Measurements from ENCODE around the gene UCK1. TPM values are rescaled to one million over a fixed set of nuclear protein-coding genes. Genes with fewer than 3 reads are reported as not detected.

The UCK1 gene
- total and polyA plus RNA-seq, 2 of the 8 experiments (the other 6 are each of a cell fraction or from before 2014, with no cell fraction given), result 35.1 to 42.0 TPM

DNA sequence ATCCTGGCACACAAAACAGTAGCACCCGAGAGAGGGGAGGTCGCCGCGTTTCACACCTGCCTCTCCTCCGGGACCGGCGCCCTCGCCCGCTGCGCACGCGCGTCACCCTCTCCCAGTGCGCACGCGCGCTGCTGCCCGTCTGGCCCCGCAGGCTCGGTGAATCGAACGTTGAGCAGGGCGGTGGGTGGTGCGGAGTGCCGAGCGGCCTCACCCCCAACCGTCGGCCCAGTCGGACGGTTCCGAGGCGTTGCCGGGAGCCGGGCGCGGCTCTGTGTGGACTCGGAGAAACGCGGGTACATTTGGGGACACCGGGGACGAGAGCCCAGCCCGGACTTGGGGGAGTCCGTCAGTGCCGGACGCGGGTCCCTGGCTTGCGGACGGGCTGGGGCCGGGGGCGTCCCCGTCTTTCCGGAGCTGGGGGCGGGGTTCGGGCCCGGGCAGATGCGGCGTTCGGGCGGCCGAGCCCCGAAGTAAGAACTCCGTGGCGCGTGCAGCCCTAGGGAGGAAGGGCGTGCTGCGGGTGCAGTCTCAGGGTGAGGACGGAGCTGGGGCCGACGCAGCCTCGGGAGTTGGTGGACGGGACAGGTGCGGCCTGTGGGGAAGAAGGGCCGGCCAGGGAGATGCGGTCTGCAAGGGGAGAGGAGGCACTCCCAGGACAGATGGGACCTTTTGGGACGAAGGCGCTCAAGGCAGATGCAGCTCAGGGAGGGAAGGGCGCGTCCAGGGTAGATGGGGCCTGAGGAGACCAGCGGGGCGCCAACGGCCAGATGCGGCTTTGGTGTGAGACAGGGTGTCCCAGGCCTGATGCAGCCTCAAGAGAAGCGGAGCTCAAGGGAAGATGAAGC, 28.1 kb downstream of the UCK1 start, which contains the start of gene POMT1 (continued):
- TF ChIP-seq CHD7 (IDR thresholded peaks at IDR 0.05; ENCODE audit: insufficient replicate concordance, low read length) (no peak), KDM5A (IDR thresholded peaks at IDR 0.05; ENCODE audit: low read length) (no peak; the same call in 1 of the 2 replicates), CEBPB (IDR thresholded peaks at IDR 0.05; ENCODE audit: low read depth, low read length) (no peak), CBX8 (IDR thresholded peaks at IDR 0.05; ENCODE audit: borderline replicate concordance, low read depth, low read length) (no peak), BRCA1 (IDR thresholded peaks at IDR 0.05; ENCODE audit: low read depth, low read length) (no peak), CHD1 (IDR thresholded peaks at IDR 0.05; ENCODE audit: low read depth, low read length) (no peak), TEAD4 (IDR thresholded peaks at IDR 0.05; ENCODE audit: low read depth, low read length) (no peak), GABPA (IDR thresholded peaks at IDR 0.05; ENCODE audit: borderline replicate concordance, insufficient read depth, low read length) (no peak), SAP30 (IDR thresholded peaks at IDR 0.05; ENCODE audit: insufficient read depth, insufficient replicate concordance, low read length) (peak; percentile 53), JUND (IDR thresholded peaks at IDR 0.05; ENCODE audit: low read length) (no peak)

All from H1 (cell line).